GM19238 (cell line): Measurements from ENCODE around the gene REPIN1.

Source experiments
- DNase-seq: peaks from one replicate; pipeline ENCODE4 v3.0.0; 2011; ENCODE audit warnings: low spot score; ENCODE audit not compliant: insufficient read length

Gene REPIN1

GRCh38 chr7:150368096-150368883 lies at the start of gene REPIN1:
Gene REPIN1 (plus strand): TSS chr7:150368822. CDS start chr7:150369712, 890 bp downstream.
- DNase-seq = peak; percentile 90

- DNase-seq = no peak
Observed at GRCh38 chr7:150321788-150322113, 46.9 kb upstream of the REPIN1 start.

GRCh38 chr7:150322114-150322832 lies 46.3 kb upstream of the REPIN1 start:
- no peak for DNase-seq

GRCh38 chr7:150322833-150323681 lies 45.6 kb upstream of the REPIN1 start, which contains the start of the genes ACTR3C and LRRC61:
Gene ACTR3C (minus strand): TSS chr7:150323545. CDS start chr7:150295296, 28,249 bp downstream.
Gene LRRC61 (plus strand): TSS chr7:150323355. CDS start chr7:150336862, 13,507 bp downstream.
- DNase-seq = peak; percentile 63

GRCh38 chr7:150323682-150324372 lies 44.8 kb upstream of the REPIN1 start:
- DNase-seq = no peak

- no peak for DNase-seq
Observed at GRCh38 chr7:150324373-150324961, 44.2 kb upstream of the REPIN1 start.

- DNase-seq = no peak
Observed at GRCh38 chr7:150325110-150325611, 43.5 kb upstream of the REPIN1 start.

GRCh38 chr7:150325901-150326300 lies 42.7 kb upstream of the REPIN1 start:
- no peak for DNase-seq

- no peak for DNase-seq
Observed at GRCh38 chr7:150326657-150327268, 41.9 kb upstream of the REPIN1 start.

GRCh38 chr7:150327308-150327707 lies 41.3 kb upstream of the REPIN1 start:
- no peak for DNase-seq

GRCh38 chr7:150329331-150330120 lies 39.1 kb upstream of the REPIN1 start:
- DNase-seq = no peak

GRCh38 chr7:150330211-150330885 lies 38.3 kb upstream of the REPIN1 start:
- DNase-seq = no peak

GRCh38 chr7:150332852-150333635 lies 35.6 kb upstream of the REPIN1 start:
- DNase-seq = no peak

- DNase-seq = no peak
Observed at GRCh38 chr7:150333659-150334058, 35.0 kb upstream of the REPIN1 start.

- DNase-seq = no peak
Observed at GRCh38 chr7:150334108-150334507, 34.5 kb upstream of the REPIN1 start.

GRCh38 chr7:150335108-150335773 lies 33.4 kb upstream of the REPIN1 start:
- no peak for DNase-seq

GRCh38 chr7:150335774-150336112 lies 32.9 kb upstream of the REPIN1 start:
- no peak for DNase-seq
